ENCODE results near the gene DIS3. TPM values are rescaled to one million over a fixed set of nuclear protein-coding genes. Genes with fewer than 3 reads are reported as not detected.
"Not testable (repeated sequence)": the region's sequence is repeated elsewhere in the genome, so short reads cannot be mapped to it uniquely, and the experiment has no call there.

DIS3 gene
- total and polyA plus RNA-seq, 10 donors: 9.1 to 33.6 (median 28.0) TPM

- TF ChIP-seq CTCF (IDR thresholded peaks at IDR 0.05 in 8 of 11, conservative IDR thresholded peaks at IDR 0.05 in 3 of 11): no peak
- TF ChIP-seq POLR2A (IDR thresholded peaks at IDR 0.05): no peak
- TF ChIP-seq POLR2AphosphoS5 (IDR thresholded peaks at IDR 0.05): no peak
- Histone ChIP-seq H3K9me3 (peaks cover 0 to 7% (median 0%) of the 10 kb centered on the region in 8 donors), H3K4me1 (peaks cover 0 to 8% (median 1%) of the 10 kb centered on the region in 6 donors), H3K27me3 (replicated peaks in 1 of 7) (no peaks in the 10 kb centered on the region), H3K36me3 (peaks cover 0 to 65% (median 4%) of the 10 kb centered on the region in 6 donors), H3K27ac (no peak overlapping the region), H3K4me3 (no peak overlapping the region)
- 91 to 100% (median 96%) methylated on average over 1 of the region's 1 CpG for WGBS, 5 donors
- DNase-seq: no peak
- intact Hi-C loops (cut with DNase I; ENCODE audit: low total_unique reads): loop anchor here (10.0 kb wide), 1 partner anchor 900 kb away; no protein-coding TSS in a partner anchor
Measured at GRCh38 chr13:72804301-72804700, 22.6 kb upstream of the DIS3 start.

DNA sequence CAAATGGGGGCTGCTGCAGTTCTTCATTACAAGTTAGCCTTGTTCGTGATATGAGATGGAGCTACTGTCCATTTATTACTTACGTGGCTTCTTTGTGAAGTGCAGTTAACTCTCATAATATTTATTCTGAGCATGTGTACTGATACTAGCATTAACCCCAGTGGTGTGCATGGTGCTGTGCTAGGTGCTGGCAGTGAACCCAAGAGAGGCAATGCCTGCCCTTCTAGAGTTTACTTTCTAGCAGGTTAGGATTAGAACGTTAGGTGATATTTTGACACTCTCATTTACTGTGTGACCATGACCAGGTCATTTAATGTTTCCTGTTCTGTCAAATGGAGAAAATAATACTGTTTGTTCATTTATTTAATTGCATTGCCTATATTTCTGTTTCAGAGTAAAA lies 17.1 kb upstream of the DIS3 start:
- Histone ChIP-seq H3K36me3 (peaks cover 0 to 83% (median 31%) of the 10 kb centered on the region in 6 donors), H3K4me3 (no peak overlapping the region), H3K9me3 (no peaks in the 10 kb centered on the region), H3K27me3 (replicated peaks in 1 of 7) (no peaks in the 10 kb centered on the region), H3K4me1 (no peaks in the 10 kb centered on the region), H3K27ac (no peak overlapping the region)
- intact Hi-C loops (cut with DNase I; ENCODE audit: low total_unique reads): no loop called here
- no peak for DNase-seq
- TF ChIP-seq POLR2A (IDR thresholded peaks at IDR 0.05) (no peak), POLR2AphosphoS5 (IDR thresholded peaks at IDR 0.05) (no peak), CTCF (IDR thresholded peaks at IDR 0.05 in 8 of 11, conservative IDR thresholded peaks at IDR 0.05 in 3 of 11) (no peak)
- WGBS, 5 donors: 61 to 77% (median 66%) methylated on average over 3 of the region's 3 CpGs

DNA sequence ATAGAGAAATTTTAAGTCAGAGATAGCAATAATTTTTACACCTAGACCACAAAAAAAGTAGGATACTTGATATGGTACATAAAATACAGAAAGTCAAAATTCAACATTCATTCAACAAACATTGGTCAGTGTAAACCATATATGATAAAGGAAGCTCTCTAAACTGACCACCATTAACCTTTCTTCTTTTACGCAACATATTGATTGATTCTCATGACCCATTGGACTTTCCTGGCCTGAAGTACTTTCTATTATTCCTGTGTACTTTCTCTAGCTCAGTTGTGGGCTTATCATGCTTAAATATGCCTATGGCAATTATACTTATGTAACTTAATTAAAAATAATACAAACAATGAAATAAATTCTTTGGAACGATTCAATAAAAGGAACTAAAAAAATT lies 10.9 kb upstream of the DIS3 start:
- Histone ChIP-seq H3K36me3 (peaks cover 0 to 74% (median 42%) of the 10 kb centered on the region in 6 donors), H3K4me3 (no peak overlapping the region), H3K27ac (no peak overlapping the region), H3K4me1 (peaks cover 0 to 13% (median 0%) of the 10 kb centered on the region in 6 donors), H3K27me3 (replicated peaks in 1 of 7) (no peaks in the 10 kb centered on the region), H3K9me3 (no peaks in the 10 kb centered on the region)
- intact Hi-C loops (cut with DNase I; ENCODE audit: low total_unique reads): no loop called here
- TF ChIP-seq POLR2AphosphoS5 (IDR thresholded peaks at IDR 0.05) (no peak), POLR2A (IDR thresholded peaks at IDR 0.05) (no peak), CTCF (IDR thresholded peaks at IDR 0.05 in 8 of 11, conservative IDR thresholded peaks at IDR 0.05 in 3 of 11) (no peak)
- DNase-seq: no peak
- 93 to 99% (median 97%) methylated on average over 2 of the region's 2 CpGs for WGBS, 5 donors

DNA sequence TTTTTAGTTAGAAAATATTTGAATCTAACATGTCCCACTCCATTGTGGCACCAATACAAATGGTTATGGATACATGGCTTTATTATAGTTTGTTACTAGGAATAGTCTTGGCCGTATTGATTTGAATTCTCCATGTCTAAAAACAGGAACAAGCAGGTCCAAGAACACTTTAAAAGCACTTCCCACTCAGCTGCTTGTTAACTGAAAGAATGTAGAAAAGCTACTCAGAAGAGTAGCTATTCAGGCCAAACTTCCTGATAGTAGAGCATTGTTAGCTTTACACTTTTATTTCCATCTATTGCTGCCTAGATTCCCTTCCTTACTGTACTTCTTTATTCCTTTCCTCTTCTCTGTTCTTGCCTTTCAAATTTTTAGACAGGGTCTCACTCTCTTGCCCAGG lies 7.1 kb upstream of the DIS3 start:
- no peak for DNase-seq
- 42 to 60% (median 53%) methylated on average over 1 of the region's 1 CpG for WGBS, 5 donors
- peaks cover 0 to 73% (median 21%) of the 10 kb centered on the region in 6 donors for H3K36me3 ChIP-seq
- no peak overlapping the region for H3K27ac ChIP-seq
- H3K4me1 ChIP-seq: peaks cover 0 to 46% (median 20%) of the 10 kb centered on the region in 6 donors
- H3K27me3 ChIP-seq (replicated peaks in 1 of 7): no peaks in the 10 kb centered on the region
- TF ChIP-seq CTCF (IDR thresholded peaks at IDR 0.05 in 8 of 11, conservative IDR thresholded peaks at IDR 0.05 in 3 of 11) (no peak), POLR2AphosphoS5 (IDR thresholded peaks at IDR 0.05) (no peak), POLR2A (IDR thresholded peaks at IDR 0.05) (no peak)
- H3K9me3 ChIP-seq: no peaks in the 10 kb centered on the region
- intact Hi-C loops (cut with DNase I; ENCODE audit: low total_unique reads): no loop called here
- H3K4me3 ChIP-seq: no peak overlapping the region

GRCh38 chr13:72784679-72785078 lies 3.0 kb upstream of the DIS3 start:
- H3K4me3 ChIP-seq; DNase-seq; H3K27ac ChIP-seq; H3K27me3 ChIP-seq (replicated peaks in 1 of 7); H3K9me3 ChIP-seq; intact Hi-C loops (cut with DNase I; ENCODE audit: low total_unique reads): not testable (repeated sequence)
- peaks cover 0 to 39% (median 3%) of the 10 kb centered on the region in 6 donors for H3K36me3 ChIP-seq
- H3K4me1 ChIP-seq: peaks cover 22 to 80% (median 50%) of the 10 kb centered on the region in 6 donors
- WGBS, 5 donors: 92 to 99% (median 96%) methylated on average over 4 of the region's 4 CpGs
